Measurements from ENCODE around the gene FAM98B. TPM values are rescaled to one million over a fixed set of nuclear protein-coding genes. Genes with fewer than 3 reads are reported as not detected.
A peak's percentile ranks its signal among the peaks of the same experiment; 100 is the strongest.

Gene FAM98B
- total and polyA plus RNA-seq, 2 of the 13 experiments (the other 11 are each of a cell fraction or from before 2014, with no cell fraction given): 3.7 to 4.7 TPM

- TF ChIP-seq ZEB1 (IDR thresholded peaks at IDR 0.05; ENCODE audit: insufficient replicate concordance, low read depth) (no peak), DPF2 (CRISPR knock-in tag; IDR thresholded peaks at IDR 0.05; ENCODE audit: borderline replicate concordance, low read depth) (0 out of 2 replicates have a peak, but pooled peaks have one; percentile 22), GPBP1L1 (CRISPR knock-in tag; IDR thresholded peaks at IDR 0.05) (no peak), ZNF260 (CRISPR knock-in tag; IDR thresholded peaks at IDR 0.05; ENCODE audit: borderline replicate concordance, low read depth) (no peak), ZNF660 (CRISPR knock-in tag; IDR thresholded peaks at IDR 0.05; ENCODE audit: borderline replicate concordance, low read depth) (0 out of 2 replicates have a peak, but pooled peaks have one; percentile 17), LRRFIP1 (CRISPR knock-in tag; conservative IDR thresholded peaks at IDR 0.05) (no peak), MIER2 (CRISPR knock-in tag; IDR thresholded peaks at IDR 0.05) (peak; percentile 74), ZNF20 (CRISPR knock-in tag; IDR thresholded peaks at IDR 0.05) (no peak), HIC2 (CRISPR knock-in tag; IDR thresholded peaks at IDR 0.05; ENCODE audit: low read depth) (no peak), ZNF274 (CRISPR knock-in tag; IDR thresholded peaks at IDR 0.05) (peak; percentile 79; the same call in 1 of the 2 replicates), IRX3 (CRISPR knock-in tag; IDR thresholded peaks at IDR 0.05; ENCODE audit: borderline replicate concordance, low read depth) (peak; percentile 41; the same call in 1 of the 2 replicates), ZNF616 (CRISPR knock-in tag; IDR thresholded peaks at IDR 0.05; ENCODE audit: low read depth) (no peak), FLYWCH1 (CRISPR knock-in tag; IDR thresholded peaks at IDR 0.05) (0 out of 2 replicates have a peak, but pooled peaks have one; percentile 58), MYNN (CRISPR knock-in tag; IDR thresholded peaks at IDR 0.05; ENCODE audit: low read depth) (no peak), ZNF687 (CRISPR knock-in tag; IDR thresholded peaks at IDR 0.05) (peak; percentile 91), TP53 (CRISPR knock-in tag; conservative IDR thresholded peaks at IDR 0.05) (no peak), KMT2B (CRISPR knock-in tag; IDR thresholded peaks at IDR 0.05) (peak; percentile 95), ETV5 (CRISPR knock-in tag; IDR thresholded peaks at IDR 0.05; ENCODE audit: borderline replicate concordance) (peak; percentile 56; the same call in 1 of the 2 replicates), ZNF546 (CRISPR knock-in tag; conservative IDR thresholded peaks at IDR 0.05) (no peak)
These were observed at the start of gene FAM98B (continued) for GRCh38 chr15:38453971-38454695.
